Type B pancreatic cell (in vitro differentiated cells): ENCODE measurements around the gene CCT5. TPM values are rescaled to one million over a fixed set of nuclear protein-coding genes. Genes with fewer than 3 reads are reported as not detected.
A peak's percentile ranks its signal among the peaks of the same experiment; 100 is the strongest.
"Not testable (repeated sequence)": the region's sequence is repeated elsewhere in the genome, so short reads cannot be mapped to it uniquely, and the experiment has no call there.

ENCODE experiments used
- DNase-seq: peaks from one replicate; pipeline ENCODE4 v3.0.0; 2021; ENCODE audit warnings: mixed read lengths; ENCODE audit not compliant: unreplicated experiment; ENCODE audit errors: extremely low spot score
- H3K27ac Mint-ChIP-seq: 2 replicates; pipeline ENCODE4 v1.8.0; 2021; ENCODE audit warnings: mild to moderate bottlenecking, mixed read lengths
- H3K27me3 Mint-ChIP-seq: 2 replicates; pipeline ENCODE4 v1.8.0; 2021; ENCODE audit warnings: mixed read lengths
- H3K36me3 Mint-ChIP-seq: 2 replicates; pipeline ENCODE4 v1.8.0; 2021; ENCODE audit warnings: mixed read lengths
- H3K4me1 Mint-ChIP-seq: one replicate; pipeline ENCODE4 v1.8.0; 2021; ENCODE audit warnings: mixed read lengths; ENCODE audit not compliant: unreplicated experiment
- H3K4me3 Mint-ChIP-seq: 2 replicates; pipeline ENCODE4 v1.8.0; 2021; ENCODE audit warnings: mild to moderate bottlenecking, mixed read lengths
- H3K9me3 Mint-ChIP-seq: 2 replicates; pipeline ENCODE4 v1.8.0; 2021; ENCODE audit warnings: mixed read lengths
- total RNA-seq: library from RNA; stranded (reverse); gene quantifications from 2 replicates; pipeline ENCODE4 v1.2.1, GENCODE V29; 2021; ENCODE audit warnings: low replicate concordance
- TF ChIP-seq, protein P1 (sequence below): fragments of 200-600 bp; sonication (generic); conservative IDR thresholded peaks from 2 replicates; pipeline ENCODE4 v1.5.0; 2021; ENCODE audit warnings: antibody characterized with exemption, mild to moderate bottlenecking

Gene CCT5
- total RNA-seq, 1 donor from 2014 or later, result 255 TPM

DNA sequence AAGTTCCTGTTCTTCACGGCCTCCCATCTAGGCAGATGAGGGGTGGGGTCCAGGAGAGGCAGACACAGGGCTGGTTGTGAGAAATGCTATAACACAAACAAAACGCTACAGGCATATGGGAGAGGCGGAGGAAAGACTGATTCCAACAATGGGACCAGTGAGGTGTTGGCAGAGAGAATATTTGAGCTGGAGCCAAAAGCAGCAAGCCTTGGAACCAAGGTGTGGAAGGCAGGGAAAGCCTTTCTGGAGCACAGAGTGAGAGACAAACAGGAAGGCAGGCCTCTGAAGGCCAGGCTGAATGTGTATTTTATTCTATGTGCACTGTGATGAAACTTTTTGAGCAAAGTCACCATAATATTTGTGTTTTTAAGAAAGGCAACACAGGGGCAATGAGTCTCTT, 3.3 kb upstream of the CCT5 start:
- H3K36me3 Mint-ChIP-seq, result peaks cover 11% of the 10 kb centered on the region
- peaks cover 4% of the 10 kb centered on the region for H3K27me3 Mint-ChIP-seq
- DNase-seq, result no peak
- peaks cover 18% of the 10 kb centered on the region for H3K4me1 Mint-ChIP-seq
- H3K27ac Mint-ChIP-seq, result no peak overlapping the region
- H3K4me3 Mint-ChIP-seq, result peak overlapping the region; percentile 29
- no peaks in the 10 kb centered on the region for H3K9me3 Mint-ChIP-seq
- TF ChIP-seq, protein P1, sequence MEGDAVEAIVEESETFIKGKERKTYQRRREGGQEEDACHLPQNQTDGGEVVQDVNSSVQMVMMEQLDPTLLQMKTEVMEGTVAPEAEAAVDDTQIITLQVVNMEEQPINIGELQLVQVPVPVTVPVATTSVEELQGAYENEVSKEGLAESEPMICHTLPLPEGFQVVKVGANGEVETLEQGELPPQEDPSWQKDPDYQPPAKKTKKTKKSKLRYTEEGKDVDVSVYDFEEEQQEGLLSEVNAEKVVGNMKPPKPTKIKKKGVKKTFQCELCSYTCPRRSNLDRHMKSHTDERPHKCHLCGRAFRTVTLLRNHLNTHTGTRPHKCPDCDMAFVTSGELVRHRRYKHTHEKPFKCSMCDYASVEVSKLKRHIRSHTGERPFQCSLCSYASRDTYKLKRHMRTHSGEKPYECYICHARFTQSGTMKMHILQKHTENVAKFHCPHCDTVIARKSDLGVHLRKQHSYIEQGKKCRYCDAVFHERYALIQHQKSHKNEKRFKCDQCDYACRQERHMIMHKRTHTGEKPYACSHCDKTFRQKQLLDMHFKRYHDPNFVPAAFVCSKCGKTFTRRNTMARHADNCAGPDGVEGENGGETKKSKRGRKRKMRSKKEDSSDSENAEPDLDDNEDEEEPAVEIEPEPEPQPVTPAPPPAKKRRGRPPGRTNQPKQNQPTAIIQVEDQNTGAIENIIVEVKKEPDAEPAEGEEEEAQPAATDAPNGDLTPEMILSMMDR, result no peak

DNA sequence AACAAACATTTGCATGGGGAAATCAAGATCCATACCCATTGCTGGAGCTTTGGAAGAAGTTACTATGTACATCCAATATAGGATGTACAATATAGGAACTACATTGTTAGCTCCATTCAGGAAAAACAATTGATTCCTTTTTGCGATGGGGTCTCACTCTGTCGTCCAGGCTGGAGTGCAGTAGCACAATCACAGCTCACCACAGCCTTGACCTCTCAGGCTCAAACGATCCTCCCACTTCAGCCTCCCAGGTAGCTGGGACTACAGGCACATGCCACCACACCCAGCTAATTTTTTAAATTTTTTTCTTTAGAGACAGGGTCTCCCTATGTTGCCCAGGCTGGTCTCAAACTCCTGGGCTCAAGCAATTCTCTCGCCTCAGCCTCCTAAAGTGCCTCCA, 2.9 kb upstream of the CCT5 start:
- not testable (repeated sequence) for DNase-seq, H3K36me3 Mint-ChIP-seq, H3K9me3 Mint-ChIP-seq, H3K27ac Mint-ChIP-seq, H3K27me3 Mint-ChIP-seq, H3K4me3 Mint-ChIP-seq
- H3K4me1 Mint-ChIP-seq, result peaks cover 22% of the 10 kb centered on the region

DNA sequence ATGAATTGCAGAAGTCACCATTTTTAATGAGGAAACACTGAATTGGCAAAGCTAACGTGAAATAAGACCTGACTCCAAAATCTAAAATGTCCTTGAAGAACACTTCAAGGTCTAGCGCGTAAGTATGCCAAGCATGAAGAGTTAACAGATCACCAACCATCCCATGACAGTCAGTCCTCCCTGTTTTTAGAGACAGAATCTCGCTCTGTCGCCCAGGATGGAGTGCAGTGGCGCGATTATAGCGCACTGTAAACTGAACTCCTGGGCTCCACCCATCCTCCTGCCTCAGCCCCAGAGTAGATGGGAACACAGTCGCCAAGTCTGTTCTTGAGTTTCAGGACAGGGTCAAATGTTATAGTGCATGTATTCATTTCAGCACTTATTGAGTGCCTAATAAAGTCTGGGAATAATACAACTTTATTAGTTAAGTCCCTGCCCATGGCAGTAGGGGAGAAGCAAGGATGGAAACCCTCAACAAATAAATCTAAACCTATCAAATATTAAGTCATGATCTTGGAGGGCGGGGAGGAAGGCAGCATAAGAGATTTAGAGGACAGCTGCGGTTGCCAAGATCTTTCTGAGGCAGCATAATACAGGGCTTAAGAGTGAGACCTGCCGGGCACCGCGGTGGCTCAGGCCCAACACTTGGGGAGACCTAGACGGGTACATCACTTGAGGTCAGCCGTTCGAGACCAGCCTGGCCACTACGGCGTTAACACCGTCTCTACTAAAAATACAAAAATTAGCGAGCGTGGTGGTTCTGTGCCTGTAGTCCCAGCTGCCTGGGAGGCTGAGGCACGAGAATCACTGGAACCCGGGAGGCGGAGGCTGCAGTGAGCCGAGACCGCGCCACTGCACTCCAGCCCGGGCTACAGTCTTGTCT, 1.5 kb upstream of the CCT5 start:
- peaks cover 4% of the 10 kb centered on the region for H3K27me3 Mint-ChIP-seq
- H3K4me1 Mint-ChIP-seq, result peaks cover 23% of the 10 kb centered on the region

DNA sequence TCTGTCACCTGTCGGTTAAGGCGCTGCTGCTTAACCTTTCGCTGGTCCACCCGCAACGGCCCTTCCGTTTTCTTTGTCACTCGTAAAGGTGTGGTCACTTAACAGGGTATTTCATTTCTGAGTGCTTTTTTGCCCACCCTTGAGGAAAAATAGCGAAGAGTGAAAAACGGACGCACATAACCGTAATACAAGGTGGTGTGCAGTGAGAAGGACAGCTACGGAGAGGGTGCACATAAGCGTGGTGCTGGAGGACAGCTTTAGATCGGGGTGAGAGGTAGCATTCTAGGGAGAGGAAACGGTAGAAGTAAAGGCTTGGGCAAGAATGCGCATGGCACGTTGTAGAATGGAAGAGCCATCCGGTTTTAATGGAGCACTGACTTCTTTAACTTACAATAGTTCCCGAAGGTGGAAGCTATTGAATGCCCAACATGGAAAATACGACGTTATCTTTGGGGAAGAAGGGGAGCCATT, 761 bp downstream of the CCT5 start:
- H3K36me3 Mint-ChIP-seq, result peaks cover 21% of the 10 kb centered on the region
- H3K4me3 Mint-ChIP-seq, result peak overlapping the region; percentile 95
- TF ChIP-seq, protein P1, result no peak
- H3K4me1 Mint-ChIP-seq, result peaks cover 28% of the 10 kb centered on the region
- H3K27me3 Mint-ChIP-seq, result peaks cover 4% of the 10 kb centered on the region
- no peak for DNase-seq
- peak overlapping the region; percentile 49 for H3K27ac Mint-ChIP-seq
- H3K9me3 Mint-ChIP-seq, result no peaks in the 10 kb centered on the region

More for the DNA sequence above, 1.5 kb upstream of the CCT5 start:
- H3K36me3 Mint-ChIP-seq, result peaks cover 5% of the 10 kb centered on the region
- H3K4me3 Mint-ChIP-seq, result peak overlapping the region; percentile 95
- H3K27ac Mint-ChIP-seq, result peak overlapping the region; percentile 100
- no peak for DNase-seq
- TF ChIP-seq, protein P1, result no peak
- no peaks in the 10 kb centered on the region for H3K9me3 Mint-ChIP-seq

DNA sequence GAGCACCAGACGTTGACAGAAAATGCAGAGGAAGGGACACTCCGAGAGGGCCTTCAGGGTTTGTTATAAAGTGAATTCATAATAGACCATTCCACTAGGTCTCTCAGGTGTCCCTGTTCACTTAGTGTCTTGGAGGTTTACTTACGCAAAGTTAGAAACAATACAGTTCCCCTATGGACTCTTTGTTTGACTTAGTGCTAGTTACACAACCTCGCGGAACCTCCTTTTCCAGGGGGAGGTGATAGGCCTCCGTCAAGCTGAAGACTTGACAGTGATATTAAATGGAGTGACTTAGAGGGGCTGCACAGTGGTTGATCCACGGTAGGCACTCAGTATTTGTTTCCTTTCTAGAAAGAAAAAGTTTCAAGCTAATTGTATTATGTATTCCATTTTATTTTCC, 1.3 kb downstream of the CCT5 start:
- DNase-seq, result no peak
- peaks cover 28% of the 10 kb centered on the region for H3K4me1 Mint-ChIP-seq
- TF ChIP-seq, protein P1, result no peak
- H3K36me3 Mint-ChIP-seq, result peaks cover 24% of the 10 kb centered on the region
- H3K9me3 Mint-ChIP-seq, result no peaks in the 10 kb centered on the region
- peaks cover 4% of the 10 kb centered on the region for H3K27me3 Mint-ChIP-seq
- H3K4me3 Mint-ChIP-seq, result peak overlapping the region; percentile 95
- peak overlapping the region; percentile 49 for H3K27ac Mint-ChIP-seq

DNA sequence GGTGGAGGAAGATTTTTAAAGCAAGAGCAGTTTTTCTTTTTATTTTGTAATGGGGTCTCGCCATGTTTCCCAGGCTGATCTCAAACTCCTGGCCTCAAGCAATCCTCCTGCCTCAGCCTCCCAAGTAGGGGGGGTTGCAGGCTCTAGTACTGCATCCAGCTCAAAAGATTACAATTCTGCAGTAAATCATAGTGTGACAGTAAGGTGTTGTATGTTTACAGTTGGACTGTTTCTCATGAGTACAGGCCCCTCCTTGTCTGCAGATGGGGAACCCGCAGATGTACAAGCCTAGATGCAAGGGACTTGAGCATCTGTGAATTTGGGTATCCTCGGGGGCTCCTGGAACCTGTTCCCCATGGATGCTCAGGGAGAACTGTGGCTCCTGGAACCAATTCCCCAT, 3.3 kb downstream of the CCT5 start:
- Mint-ChIP-seq H3K9me3 (no peaks in the 10 kb centered on the region), H3K4me3 (no peak overlapping the region), H3K4me1 (peaks cover 24% of the 10 kb centered on the region), H3K27ac (no peak overlapping the region), H3K36me3 (peaks cover 31% of the 10 kb centered on the region), H3K27me3 (peaks cover 4% of the 10 kb centered on the region)
- TF ChIP-seq, protein P1, result no peak
- peak; percentile 29 for DNase-seq
